ENCODE measurements around the gene GSTM2.
A peak's percentile ranks its signal among the peaks of the same experiment; 100 is the strongest.

The GSTM2 gene

GRCh38 chr1:109718495-109718894 is 50.6 kb downstream of the GSTM2 start:
- ATAC-seq = no peak

DNA sequence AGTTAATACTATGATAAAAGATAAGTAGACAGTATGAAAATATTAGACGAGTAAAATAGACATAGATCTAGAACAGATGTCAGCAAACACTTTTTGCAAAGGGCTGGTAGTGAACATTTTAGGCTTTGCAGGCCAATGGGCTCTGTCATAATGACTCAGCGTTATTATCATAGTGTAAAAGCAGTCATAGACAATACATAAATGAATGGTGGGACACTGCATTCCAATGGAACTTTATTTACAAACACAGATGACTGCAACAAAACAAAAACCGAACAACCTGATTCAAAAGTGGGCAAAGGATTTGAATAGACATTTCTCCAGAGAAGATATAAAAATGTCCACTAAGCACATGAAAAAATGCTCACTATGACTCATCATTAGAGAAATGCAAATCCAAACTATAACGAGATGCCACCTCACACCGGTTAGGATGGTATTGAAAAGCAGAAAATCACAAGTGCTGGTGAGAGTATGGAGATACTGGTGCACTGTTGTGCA is 51.5 kb downstream of the GSTM2 start:
- peak; percentile 63 to 79 for ATAC-seq

- no peak for ATAC-seq
Measured at GRCh38 chr1:109721042-109721441, 53.2 kb downstream of the GSTM2 start.

DNA sequence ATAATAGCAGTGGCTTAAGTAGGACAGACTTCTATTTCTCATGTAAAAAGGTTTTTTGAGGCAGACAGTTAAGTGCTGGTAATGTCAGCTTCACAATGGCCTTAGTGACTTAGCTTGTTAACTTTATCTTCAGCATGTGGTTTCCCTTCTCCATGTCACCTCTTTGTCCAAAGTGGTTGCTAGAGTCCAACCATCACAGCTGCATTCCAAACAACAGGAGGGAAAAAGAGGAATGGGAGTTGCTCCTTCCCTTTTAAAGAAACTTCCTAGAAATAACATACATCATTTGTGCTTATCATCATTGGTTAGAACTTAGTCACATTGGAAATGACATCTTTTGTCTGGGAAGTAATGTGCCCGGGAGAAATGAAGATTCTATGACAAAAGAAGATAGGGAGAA is 54.1 kb downstream of the GSTM2 start:
- ATAC-seq = no peak

GRCh38 chr1:109722908-109723691 is 55.2 kb downstream of the GSTM2 start:
- ATAC-seq = no peak

Data from activated CD4-positive, CD25-positive, alpha-beta regulatory T cell treated with anti-CD3 and anti-CD28 coated beads, Interleukin-2, amount 50 U/mL, for 24 hours (primary cell).